Liver (tissue), 9 donors: ENCODE measurements around the gene PTPRN. TPM values are rescaled to one million over a fixed set of nuclear protein-coding genes. Genes with fewer than 3 reads are reported as not detected.

Experiments used
- DNase-seq: peaks from one replicate; pipeline ENCODE4 v3.0.0-alpha.2; 2017; ENCODE audit warnings: low spot score
- H3K27ac ChIP-seq, 2 donors: one replicate each; pipeline ENCODE4 v1.7.0; 2013; ENCODE audit warnings: inconsistent platforms in 2 of 2, low read length in 2 of 2, control low read depth in 1 of 2, low read depth in 1 of 2, mild to moderate bottlenecking in 1 of 2
- H3K27me3 ChIP-seq, 4 donors: one replicate each; pipeline versions ENCODE4 v1.6.1 to v1.7.0; 2013; ENCODE audit warnings: low read length in 3 of 4, inconsistent platforms in 1 of 4, mild to moderate bottlenecking in 1 of 4, moderate library complexity in 1 of 4; ENCODE audit not compliant: control insufficient read depth in 4 of 4, insufficient read depth in 4 of 4
- H3K36me3 ChIP-seq, 4 donors: one replicate each; pipeline versions ENCODE4 v1.6.1 to v1.7.0; 2013; ENCODE audit warnings: low read length in 3 of 4, mild to moderate bottlenecking in 3 of 4, low read depth in 1 of 4, moderate library complexity in 1 of 4; ENCODE audit not compliant: control insufficient read depth in 4 of 4, insufficient read depth in 3 of 4
- H3K4me1 ChIP-seq, 4 donors: one replicate each; pipeline versions ENCODE4 v1.6.1 to v1.7.0; 2013; ENCODE audit warnings: low read length in 3 of 4, mild to moderate bottlenecking in 3 of 4, moderate library complexity in 1 of 4; ENCODE audit not compliant: control insufficient read depth in 4 of 4, insufficient read depth in 4 of 4
- H3K4me3 ChIP-seq, 3 donors: one replicate each; pipeline versions ENCODE4 v1.6.1 to v1.7.0; 2013; ENCODE audit warnings: low read length in 3 of 3, control low read depth in 1 of 3, low read depth in 1 of 3, mild to moderate bottlenecking in 1 of 3
- H3K9ac ChIP-seq, 2 donors: one replicate each; pipeline ENCODE4 v1.7.0; 2013; ENCODE audit warnings: low read length in 2 of 2, mild to moderate bottlenecking in 2 of 2, moderate library complexity in 2 of 2, control low read depth in 1 of 2, low read depth in 1 of 2
- H3K9me3 ChIP-seq, 4 donors: one replicate each; pipeline versions ENCODE4 v1.6.1 to v1.7.0; 2013; ENCODE audit warnings: low read length in 3 of 4; ENCODE audit not compliant: control insufficient read depth in 4 of 4
- CTCF ChIP-seq: fragments of 150-350 bp; IDR thresholded peaks from 2 replicates; pipeline ENCODE4 v1.5.1; 2017; ENCODE audit warnings: improper control_type of control experiment, low read depth, low read length; ENCODE audit not compliant: missing input control
- EGR1 ChIP-seq, 2 donors: IDR thresholded peaks; 2 replicates each; pipeline ENCODE4 v1.6.1; 2016 to 2018; ENCODE audit warnings: antibody characterized with exemption in 2 of 2, low read depth in 2 of 2
- FOXA1 ChIP-seq: IDR thresholded peaks from 2 replicates; pipeline ENCODE4 v1.6.1; 2016; ENCODE audit warnings: antibody characterized with exemption
- FOXA2 ChIP-seq: IDR thresholded peaks from 2 replicates; pipeline ENCODE4 v1.6.1; 2016; ENCODE audit warnings: antibody characterized with exemption
- HNF4A ChIP-seq, 2 donors: conservative IDR thresholded peaks; 2 replicates each; pipeline ENCODE4 v1.6.1; 2016; ENCODE audit warnings: antibody characterized with exemption in 2 of 2, mild to moderate bottlenecking in 2 of 2
- HNF4G ChIP-seq: IDR thresholded peaks from 2 replicates; pipeline ENCODE4 v1.6.1; 2016; ENCODE audit warnings: antibody characterized with exemption
- JUND ChIP-seq, 2 donors: IDR thresholded peaks; 2 replicates each; pipeline ENCODE4 v1.6.1; 2016; ENCODE audit warnings: antibody characterized with exemption in 2 of 2
- MAX ChIP-seq: IDR thresholded peaks from 2 replicates; pipeline ENCODE4 v1.6.1; 2016; ENCODE audit warnings: antibody characterized with exemption
- NR2F2 ChIP-seq: IDR thresholded peaks from 2 replicates; pipeline ENCODE4 v1.6.1; 2016; ENCODE audit warnings: antibody characterized with exemption
- RAD21 ChIP-seq, 2 donors: IDR thresholded peaks; 2 replicates each; pipeline ENCODE4 v1.6.1; 2016; ENCODE audit warnings: antibody characterized with exemption in 2 of 2, mild to moderate bottlenecking in 2 of 2
- REST ChIP-seq: IDR thresholded peaks from 2 replicates; pipeline ENCODE4 v1.6.1; 2016; ENCODE audit warnings: antibody characterized with exemption, mild to moderate bottlenecking
- RXRA ChIP-seq, 2 donors: IDR thresholded peaks; 2 replicates each; pipeline ENCODE4 v1.6.1; 2017 to 2018; ENCODE audit warnings: antibody characterized with exemption in 2 of 2, mild to moderate bottlenecking in 1 of 2
- TAF1 ChIP-seq: conservative IDR thresholded peaks from 2 replicates; pipeline ENCODE4 v1.6.1; 2016; ENCODE audit warnings: antibody characterized with exemption, mild to moderate bottlenecking
- YY1 ChIP-seq: IDR thresholded peaks from 2 replicates; pipeline ENCODE4 v1.6.1; 2016; ENCODE audit warnings: antibody characterized with exemption, mild to moderate bottlenecking
- WGBS: extraction: QIAGEN DNeasy Blood & Tissue Kit; methylation state at CpG from one replicate; pipeline ENCODE4 v1.1.7; 2013; 5-methylcytosine and 5-hydroxymethylcytosine counted together
- polyA plus RNA-seq, 2 donors: library from polyadenylated mRNA; stranded (reverse) in 1 of 2; unstranded in 1 of 2; fragments of 200-250 nt in 1 of 2; fragments of >200 nt in 1 of 2; fragmentation: Nextera tagmentation in 1 of 2; extraction: Ambion mirVana in 1 of 2; gene quantifications; one replicate each; pipeline versions ENCODE4 v1.2.1 to v1.2.3, GENCODE V29; 2013 to 2015
- total RNA-seq, 2 donors: library from RNA; depleted of rRNA; stranded (reverse); fragments of >200 nt; gene quantifications; one replicate each; pipeline ENCODE4 v1.2.3, GENCODE V29; 2014
- TF ChIP-seq, protein P1 (sequence below): IDR thresholded peaks from 2 replicates; pipeline ENCODE4 v1.6.1; 2016; ENCODE audit warnings: antibody characterized with exemption
- TF ChIP-seq, protein P2 (sequence below): IDR thresholded peaks from 2 replicates; pipeline ENCODE4 v1.6.1; 2016; ENCODE audit warnings: antibody characterized with exemption
- donor health status: healthy.
- donor health status: healthy.
- donor health status: healthy.
- donor health status: healthy.
- donor health status: healthy.

The PTPRN gene
- total and polyA plus RNA-seq, 4 donors, result 2.2 TPM; not detected in 3

DNA sequence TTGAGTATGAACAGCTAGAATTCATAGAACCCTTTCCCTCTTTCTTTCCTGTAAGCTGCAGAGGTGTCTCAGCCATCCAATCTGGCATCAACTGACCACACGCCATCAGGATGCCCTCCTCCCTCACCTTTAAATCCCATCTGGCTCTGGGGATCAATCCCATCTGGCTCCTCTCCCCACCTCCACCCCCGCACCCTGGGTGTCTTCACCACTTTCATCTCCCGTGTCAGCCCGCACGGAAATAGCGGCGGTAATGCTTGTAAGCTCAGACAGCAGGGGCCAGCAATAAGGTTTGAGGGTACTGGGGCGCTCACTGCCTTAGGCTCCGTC lies 56.7 kb downstream of the PTPRN start:
- Histone ChIP-seq H3K4me3 (peak overlapping the region in 2 of 3 donors; percentile 63 to 86), H3K27me3 (no peaks in the 10 kb centered on the region), H3K4me1 (peaks cover 15 to 54% (median 41%) of the 10 kb centered on the region in 4 donors), H3K27ac (peak overlapping the region; percentile 52 to 63), H3K9me3 (no peaks in the 10 kb centered on the region), H3K36me3 (peaks cover 0 to 3% (median 0%) of the 10 kb centered on the region in 4 donors), H3K9ac (peak overlapping the region in 1 of 2 donors; percentile 36)
- TF ChIP-seq HNF4G, result no peak
- no peak for TF ChIP-seq JUND (IDR thresholded peaks at IDR 0.05)
- TF ChIP-seq REST, result no peak
- no peak for TF ChIP-seq EGR1 (IDR thresholded peaks at IDR 0.05; ENCODE audit: low read depth in 2 of 2)
- TF ChIP-seq CTCF, result no peak
- TF ChIP-seq YY1, result no peak
- TF ChIP-seq RXRA (IDR thresholded peaks at IDR 0.05), result no peak
- TF ChIP-seq RAD21 (IDR thresholded peaks at IDR 0.05), result no peak
- no peak for TF ChIP-seq FOXA2
- TF ChIP-seq FOXA1, result no peak
- TF ChIP-seq, protein P1, sequence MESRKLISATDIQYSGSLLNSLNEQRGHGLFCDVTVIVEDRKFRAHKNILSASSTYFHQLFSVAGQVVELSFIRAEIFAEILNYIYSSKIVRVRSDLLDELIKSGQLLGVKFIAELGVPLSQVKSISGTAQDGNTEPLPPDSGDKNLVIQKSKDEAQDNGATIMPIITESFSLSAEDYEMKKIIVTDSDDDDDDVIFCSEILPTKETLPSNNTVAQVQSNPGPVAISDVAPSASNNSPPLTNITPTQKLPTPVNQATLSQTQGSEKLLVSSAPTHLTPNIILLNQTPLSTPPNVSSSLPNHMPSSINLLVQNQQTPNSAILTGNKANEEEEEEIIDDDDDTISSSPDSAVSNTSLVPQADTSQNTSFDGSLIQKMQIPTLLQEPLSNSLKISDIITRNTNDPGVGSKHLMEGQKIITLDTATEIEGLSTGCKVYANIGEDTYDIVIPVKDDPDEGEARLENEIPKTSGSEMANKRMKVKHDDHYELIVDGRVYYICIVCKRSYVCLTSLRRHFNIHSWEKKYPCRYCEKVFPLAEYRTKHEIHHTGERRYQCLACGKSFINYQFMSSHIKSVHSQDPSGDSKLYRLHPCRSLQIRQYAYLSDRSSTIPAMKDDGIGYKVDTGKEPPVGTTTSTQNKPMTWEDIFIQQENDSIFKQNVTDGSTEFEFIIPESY, result no peak
- TF ChIP-seq TAF1, result no peak
- no peak for TF ChIP-seq HNF4A (conservative IDR thresholded peaks at IDR 0.05)
- TF ChIP-seq MAX, result no peak
- no peak for TF ChIP-seq NR2F2
- WGBS, result 62% methylated on average over 9 of the region's 9 CpGs
- no peak for DNase-seq

- 85% methylated on average over 5 of the region's 5 CpGs for WGBS
- Histone ChIP-seq H3K9ac (no peak overlapping the region), H3K27ac (peak overlapping the region; percentile 42 to 52), H3K36me3 (peaks cover 0 to 3% (median 0%) of the 10 kb centered on the region in 4 donors), H3K27me3 (no peaks in the 10 kb centered on the region), H3K4me1 (peaks cover 19 to 58% (median 45%) of the 10 kb centered on the region in 4 donors), H3K4me3 (no peak overlapping the region), H3K9me3 (no peaks in the 10 kb centered on the region)
- no peak for DNase-seq
- TF ChIP-seq, protein P2, sequence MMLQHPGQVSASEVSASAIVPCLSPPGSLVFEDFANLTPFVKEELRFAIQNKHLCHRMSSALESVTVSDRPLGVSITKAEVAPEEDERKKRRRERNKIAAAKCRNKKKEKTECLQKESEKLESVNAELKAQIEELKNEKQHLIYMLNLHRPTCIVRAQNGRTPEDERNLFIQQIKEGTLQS, result no peak
- TF ChIP-seq CTCF (no peak), RAD21 (IDR thresholded peaks at IDR 0.05) (no peak), HNF4G (no peak), FOXA2 (no peak), NR2F2 (no peak), REST (no peak), HNF4A (conservative IDR thresholded peaks at IDR 0.05) (no peak), YY1 (no peak)
Measured at GRCh38 chr2:219252084-219252483, 57.1 kb downstream of the PTPRN start.
